NT2/D1 (cell line): ENCODE data around the gene ARL8A.

Source experiments
- SUZ12 ChIP-seq: IDR thresholded peaks from 2 replicates; pipeline ENCODE4 v1.6.1; 2011; ENCODE audit not compliant: insufficient read length, insufficient read depth; ENCODE audit errors: extremely low read depth
- YY1 ChIP-seq: IDR thresholded peaks from 2 replicates; pipeline ENCODE4 v1.6.1; 2011; ENCODE audit not compliant: insufficient read length, insufficient read depth

- TF ChIP-seq YY1 (no peak), SUZ12 (no peak)
Measured at GRCh38 chr1:202084791-202085681, 59.5 kb downstream of the ARL8A start.
